ENCODE results near the gene SNRNP25. TPM values are rescaled to one million over a fixed set of nuclear protein-coding genes. Genes with fewer than 3 reads are reported as not detected.

SNRNP25 gene
- total and polyA plus RNA-seq, 2 experiments from 2014 or later, result 12.1 to 31.5 TPM

DNA sequence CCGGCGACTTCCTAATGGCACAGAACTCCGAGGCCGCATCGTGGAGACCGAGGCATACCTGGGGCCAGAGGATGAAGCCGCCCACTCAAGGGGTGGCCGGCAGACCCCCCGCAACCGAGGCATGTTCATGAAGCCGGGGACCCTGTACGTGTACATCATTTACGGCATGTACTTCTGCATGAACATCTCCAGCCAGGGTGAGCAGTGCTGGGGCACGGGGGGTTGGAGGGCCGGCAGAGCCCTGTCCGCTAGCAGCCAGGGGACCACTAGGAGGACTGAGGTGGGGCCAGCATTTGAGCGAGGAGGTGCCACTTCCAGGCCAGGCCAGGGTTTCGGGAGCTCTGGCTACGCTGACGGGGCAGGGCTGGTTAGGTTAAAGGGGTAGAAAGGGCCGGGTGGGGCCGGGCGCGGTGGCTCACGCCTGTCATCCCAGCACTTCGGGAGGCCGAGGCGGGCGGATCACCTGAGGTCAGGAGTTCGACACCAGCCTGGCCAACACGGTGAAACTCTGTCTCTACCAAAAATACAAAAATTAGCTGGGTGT is 29.5 kb downstream of the SNRNP25 start:
- 95% methylated on average over 21 to 31 of the region's 31 CpGs for WGBS, 2 experiments (ENCODE audit: low coverage in 1 of 2, low lambda C conversion rate in 2 of 2, missing lambda C conversion rate in 2 of 2)
- H3K36me3 ChIP-seq (ENCODE audit: low read depth), result peaks cover 18% of the 10 kb centered on the region; the same call in 1 of the 2 replicates

DNA sequence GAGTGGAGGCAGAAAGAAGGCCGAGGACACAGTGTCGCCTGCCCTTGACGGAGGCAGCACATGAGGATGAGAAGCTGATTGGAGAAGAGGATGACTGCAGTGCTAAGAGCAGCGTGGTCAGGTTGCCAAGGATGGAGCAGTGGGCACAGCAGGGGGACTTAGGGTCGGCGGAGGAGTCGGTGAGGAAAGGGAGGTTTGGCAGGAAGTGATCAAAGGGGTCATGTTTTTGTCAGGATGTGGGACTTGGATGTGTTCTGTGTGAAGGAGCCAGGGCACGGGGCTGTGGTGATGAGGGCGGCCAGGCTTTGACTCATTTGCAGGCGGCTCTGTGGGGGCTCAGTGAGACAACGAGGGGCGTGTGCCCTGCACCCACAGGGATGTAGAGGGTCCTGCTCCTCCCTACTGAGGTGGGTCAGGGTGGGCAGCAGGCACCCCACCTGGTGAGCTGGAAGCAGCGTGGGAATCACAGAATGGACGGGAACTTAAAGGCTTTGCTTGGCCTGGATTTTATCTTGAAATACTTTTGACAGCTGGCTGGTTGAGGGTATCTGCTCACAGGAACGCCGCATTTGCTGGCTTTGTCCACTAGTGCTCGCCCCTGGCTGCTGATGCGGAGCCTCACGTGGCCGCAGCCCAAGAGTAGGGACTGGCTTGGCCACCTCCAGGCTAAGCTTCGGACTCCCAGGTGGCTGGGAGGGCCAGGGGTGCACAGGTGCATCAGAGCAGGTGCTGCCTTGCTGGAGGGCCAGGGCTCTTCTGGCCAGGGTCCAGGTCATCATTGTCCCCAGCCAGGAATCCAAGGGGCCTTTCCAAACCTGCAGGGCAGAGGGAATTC is 30.4 kb downstream of the SNRNP25 start:
- 48% methylated on average over 21 of the region's 21 CpGs for WGBS, 2 experiments (ENCODE audit: low coverage in 1 of 2, low lambda C conversion rate in 2 of 2, missing lambda C conversion rate in 2 of 2)

More for the DNA sequence above, 29.5 kb downstream of the SNRNP25 start:
- Histone ChIP-seq H4K20me1 (ENCODE audit: insufficient read depth) (no peaks in the 10 kb centered on the region), H3F3A (ENCODE audit: insufficient read depth) (peaks cover 25% of the 10 kb centered on the region), H3K27ac (no peak overlapping the region), H3K27me3 (replicated peaks; ENCODE audit: insufficient read depth) (no peaks in the 10 kb centered on the region), H3K79me2 (ENCODE audit: insufficient read depth) (peaks cover 45% of the 10 kb centered on the region), H3K4me2 (ENCODE audit: unreplicated experiment) (no peak overlapping the region), H2AFZ (no peak overlapping the region), H3K4me3 (no peak overlapping the region), H3K9me3 (ENCODE audit: low read depth) (no peaks in the 10 kb centered on the region), H3K4me1 (ENCODE audit: insufficient read depth) (peaks cover 31% of the 10 kb centered on the region), H3K9me2 (ENCODE audit: insufficient read depth) (no peaks in the 10 kb centered on the region), H3K9ac (no peak overlapping the region)
- in situ Hi-C loops (cut with MboI), result no loop called here
- no peak for TF ChIP-seq EZH2phosphoT487 (IDR thresholded peaks at IDR 0.05; ENCODE audit: insufficient read depth, low read depth)
- TF ChIP-seq EZH2 (IDR thresholded peaks at IDR 0.05; ENCODE audit: insufficient read depth, poor library complexity, severe bottlenecking), result no peak
- DNase-seq, result no peak

DNA sequence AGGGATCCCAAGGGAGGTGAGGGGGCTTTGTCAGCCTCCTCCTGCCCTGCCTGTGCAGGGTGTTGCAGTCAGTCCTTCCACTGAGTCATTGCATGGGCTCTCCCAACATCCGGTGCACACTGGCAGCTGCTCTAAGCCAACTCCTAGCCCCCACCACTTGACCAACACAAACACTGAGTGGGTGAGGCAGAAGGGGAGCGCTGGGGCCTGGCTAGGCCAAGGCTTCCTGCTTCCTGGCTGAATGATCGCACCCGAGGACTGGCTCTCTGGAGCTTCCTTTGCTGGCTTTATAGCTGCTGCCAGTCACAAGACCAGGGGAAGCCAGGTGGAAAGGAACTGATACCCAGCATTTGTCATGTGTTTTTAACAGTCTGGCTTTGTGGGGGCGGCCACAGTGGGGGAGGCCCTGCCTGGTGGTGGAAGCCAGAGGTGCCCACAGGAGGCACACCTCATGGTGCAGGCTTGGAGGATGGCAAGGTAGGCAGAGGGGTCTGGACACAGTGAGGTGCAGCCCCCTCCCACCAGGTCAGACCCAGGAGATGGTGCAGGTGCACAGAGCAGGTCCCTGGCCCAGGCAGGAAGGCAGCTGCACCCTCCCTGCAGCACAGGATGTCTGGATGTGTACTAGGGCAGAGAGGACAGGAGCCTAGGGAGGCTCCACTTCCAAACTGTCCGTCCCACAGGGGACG is 31.2 kb downstream of the SNRNP25 start:
- peak overlapping the region; percentile 60 for H3K4me2 ChIP-seq (ENCODE audit: unreplicated experiment)
- H3K27ac ChIP-seq, result peak overlapping the region; percentile 74
- DNase-seq, result peak; percentile 98

More for the DNA sequence above, 30.4 kb downstream of the SNRNP25 start:
- H3K9me3 ChIP-seq (ENCODE audit: low read depth), result no peaks in the 10 kb centered on the region
- no peak overlapping the region for H3K4me3 ChIP-seq
- peak overlapping the region; percentile 74 for H3K27ac ChIP-seq
- DNase-seq, result peak; percentile 54
- H3K4me1 ChIP-seq (ENCODE audit: insufficient read depth), result peaks cover 29% of the 10 kb centered on the region
- H3K9ac ChIP-seq, result peak overlapping the region; percentile 45; the same call in 1 of the 2 replicates
- H3K36me3 ChIP-seq (ENCODE audit: low read depth), result peaks cover 18% of the 10 kb centered on the region; the same call in 1 of the 2 replicates
- TF ChIP-seq EZH2phosphoT487 (IDR thresholded peaks at IDR 0.05; ENCODE audit: insufficient read depth, low read depth) (no peak), EZH2 (IDR thresholded peaks at IDR 0.05; ENCODE audit: insufficient read depth, poor library complexity, severe bottlenecking) (no peak)
- no peak overlapping the region for H2AFZ ChIP-seq
- H3F3A ChIP-seq (ENCODE audit: insufficient read depth), result peaks cover 25% of the 10 kb centered on the region
- H3K9me2 ChIP-seq (ENCODE audit: insufficient read depth), result no peaks in the 10 kb centered on the region
- H3K4me2 ChIP-seq (ENCODE audit: unreplicated experiment), result peak overlapping the region; percentile 23
- H3K79me2 ChIP-seq (ENCODE audit: insufficient read depth), result peaks cover 38% of the 10 kb centered on the region
- no peaks in the 10 kb centered on the region for H3K27me3 ChIP-seq (replicated peaks; ENCODE audit: insufficient read depth)
- in situ Hi-C loops (cut with MboI), result no loop called here
- H4K20me1 ChIP-seq (ENCODE audit: insufficient read depth), result no peaks in the 10 kb centered on the region

DNA sequence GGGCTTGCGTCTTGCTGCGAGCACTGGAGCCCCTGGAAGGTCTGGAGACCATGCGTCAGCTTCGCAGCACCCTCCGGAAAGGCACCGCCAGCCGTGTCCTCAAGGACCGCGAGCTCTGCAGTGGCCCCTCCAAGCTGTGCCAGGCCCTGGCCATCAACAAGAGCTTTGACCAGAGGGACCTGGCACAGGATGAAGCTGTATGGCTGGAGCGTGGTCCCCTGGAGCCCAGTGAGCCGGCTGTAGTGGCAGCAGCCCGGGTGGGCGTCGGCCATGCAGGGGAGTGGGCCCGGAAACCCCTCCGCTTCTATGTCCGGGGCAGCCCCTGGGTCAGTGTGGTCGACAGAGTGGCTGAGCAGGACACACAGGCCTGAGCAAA is 31.8 kb downstream of the SNRNP25 start:
- Histone ChIP-seq H3K4me2 (ENCODE audit: unreplicated experiment) (peak overlapping the region; percentile 60), H4K20me1 (ENCODE audit: insufficient read depth) (no peaks in the 10 kb centered on the region), H3K9ac (peak overlapping the region; percentile 69), H3K4me3 (no peak overlapping the region), H3K9me3 (ENCODE audit: low read depth) (no peaks in the 10 kb centered on the region), H3K79me2 (ENCODE audit: insufficient read depth) (peaks cover 24% of the 10 kb centered on the region), H3K4me1 (ENCODE audit: insufficient read depth) (peaks cover 24% of the 10 kb centered on the region), H3K27ac (peak overlapping the region; percentile 74; the same call in 1 of the 2 replicates), H3K9me2 (ENCODE audit: insufficient read depth) (no peaks in the 10 kb centered on the region), H3F3A (ENCODE audit: insufficient read depth) (peaks cover 25% of the 10 kb centered on the region), H3K36me3 (ENCODE audit: low read depth) (peaks cover 10% of the 10 kb centered on the region; the same call in 1 of the 2 replicates), H3K27me3 (replicated peaks; ENCODE audit: insufficient read depth) (no peaks in the 10 kb centered on the region), H2AFZ (no peak overlapping the region)
- DNase-seq, result no peak
- in situ Hi-C loops (cut with MboI), result no loop called here
- no peak for TF ChIP-seq EZH2 (IDR thresholded peaks at IDR 0.05; ENCODE audit: insufficient read depth, poor library complexity, severe bottlenecking)
- no peak for TF ChIP-seq EZH2phosphoT487 (IDR thresholded peaks at IDR 0.05; ENCODE audit: insufficient read depth, low read depth)
- WGBS, 2 experiments (ENCODE audit: low coverage in 1 of 2, low lambda C conversion rate in 2 of 2, missing lambda C conversion rate in 2 of 2), result 81% methylated on average over 17 to 18 of the region's 18 CpGs

More for the DNA sequence above, 31.2 kb downstream of the SNRNP25 start:
- H3K4me3 ChIP-seq, result no peak overlapping the region
- H3K9ac ChIP-seq, result peak overlapping the region; percentile 69
- WGBS, 2 experiments (ENCODE audit: low coverage in 1 of 2, low lambda C conversion rate in 2 of 2, missing lambda C conversion rate in 2 of 2), result 23 to 24% methylated on average over 7 of the region's 7 CpGs
- no peaks in the 10 kb centered on the region for H3K9me2 ChIP-seq (ENCODE audit: insufficient read depth)
- no peak for TF ChIP-seq EZH2 (IDR thresholded peaks at IDR 0.05; ENCODE audit: insufficient read depth, poor library complexity, severe bottlenecking)
- no peak for TF ChIP-seq EZH2phosphoT487 (IDR thresholded peaks at IDR 0.05; ENCODE audit: insufficient read depth, low read depth)
- H3K9me3 ChIP-seq (ENCODE audit: low read depth), result no peaks in the 10 kb centered on the region
- peaks cover 30% of the 10 kb centered on the region for H3K79me2 ChIP-seq (ENCODE audit: insufficient read depth)
- H3K27me3 ChIP-seq (replicated peaks; ENCODE audit: insufficient read depth), result no peaks in the 10 kb centered on the region
- H3K4me1 ChIP-seq (ENCODE audit: insufficient read depth), result peaks cover 24% of the 10 kb centered on the region
- H4K20me1 ChIP-seq (ENCODE audit: insufficient read depth), result no peaks in the 10 kb centered on the region
- peaks cover 25% of the 10 kb centered on the region for H3F3A ChIP-seq (ENCODE audit: insufficient read depth)
- peaks cover 13% of the 10 kb centered on the region; the same call in 1 of the 2 replicates for H3K36me3 ChIP-seq (ENCODE audit: low read depth)
- H2AFZ ChIP-seq, result no peak overlapping the region
- in situ Hi-C loops (cut with MboI), result no loop called here
